OCI-LY1 (cell line): ENCODE measurements around the gene GIPC3.

Source experiments
- EZH2 ChIP-seq: fragments of 200-600 bp; sonication (generic), shearing (Covaris generic); IDR thresholded peaks from 2 replicates; pipeline ENCODE4 v1.8.0; 2017; ENCODE audit warnings: borderline replicate concordance, mixed run types, mild to moderate bottlenecking, antibody characterized with exemption, low read length, moderate library complexity, mixed read lengths
- TF ChIP-seq, protein P1 (sequence below): fragments of 200-600 bp; sonication (generic), shearing (Covaris generic); IDR thresholded peaks from 2 replicates; pipeline ENCODE4 v1.5.1; 2017; ENCODE audit warnings: mild to moderate bottlenecking, antibody characterized with exemption, low read length, moderate library complexity, mixed read lengths

DNA sequence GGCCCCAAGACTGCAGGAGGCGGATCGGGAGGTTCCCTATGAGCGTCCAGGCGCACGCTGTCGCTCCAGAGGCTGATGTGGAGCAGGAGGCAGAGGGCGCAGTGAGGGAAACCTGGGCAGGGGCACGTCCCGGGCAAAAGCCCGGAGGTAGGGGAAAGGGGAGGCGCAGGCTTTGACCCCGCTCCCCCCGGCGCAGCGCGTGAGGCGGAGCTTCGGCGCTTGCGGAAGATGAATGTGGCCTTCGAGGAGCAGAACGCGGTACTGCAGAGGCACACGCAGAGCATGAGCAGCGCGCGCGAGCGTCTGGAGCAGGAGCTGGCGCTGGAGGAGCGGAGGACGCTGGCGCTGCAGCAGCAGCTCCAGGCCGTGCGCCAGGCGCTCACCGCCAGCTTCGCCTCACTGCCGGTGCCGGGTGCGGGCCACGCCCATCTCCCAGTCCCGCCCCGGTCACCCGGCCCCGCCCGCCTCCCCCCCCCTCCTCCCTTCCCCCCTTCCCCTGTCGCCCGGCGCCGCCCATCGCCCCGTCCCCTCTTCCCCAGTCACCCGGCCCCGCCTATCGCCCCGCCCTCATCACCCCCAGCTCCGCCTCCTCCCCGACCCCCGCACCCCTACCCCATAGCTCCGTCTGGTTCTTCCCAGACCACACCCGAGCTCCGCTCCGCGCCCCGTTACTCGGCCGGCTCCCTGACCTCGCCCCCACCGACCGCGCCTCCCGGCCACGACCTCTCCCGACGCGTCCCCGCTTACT, 8.4 kb upstream of the GIPC3 start:
- TF ChIP-seq, protein P1, sequence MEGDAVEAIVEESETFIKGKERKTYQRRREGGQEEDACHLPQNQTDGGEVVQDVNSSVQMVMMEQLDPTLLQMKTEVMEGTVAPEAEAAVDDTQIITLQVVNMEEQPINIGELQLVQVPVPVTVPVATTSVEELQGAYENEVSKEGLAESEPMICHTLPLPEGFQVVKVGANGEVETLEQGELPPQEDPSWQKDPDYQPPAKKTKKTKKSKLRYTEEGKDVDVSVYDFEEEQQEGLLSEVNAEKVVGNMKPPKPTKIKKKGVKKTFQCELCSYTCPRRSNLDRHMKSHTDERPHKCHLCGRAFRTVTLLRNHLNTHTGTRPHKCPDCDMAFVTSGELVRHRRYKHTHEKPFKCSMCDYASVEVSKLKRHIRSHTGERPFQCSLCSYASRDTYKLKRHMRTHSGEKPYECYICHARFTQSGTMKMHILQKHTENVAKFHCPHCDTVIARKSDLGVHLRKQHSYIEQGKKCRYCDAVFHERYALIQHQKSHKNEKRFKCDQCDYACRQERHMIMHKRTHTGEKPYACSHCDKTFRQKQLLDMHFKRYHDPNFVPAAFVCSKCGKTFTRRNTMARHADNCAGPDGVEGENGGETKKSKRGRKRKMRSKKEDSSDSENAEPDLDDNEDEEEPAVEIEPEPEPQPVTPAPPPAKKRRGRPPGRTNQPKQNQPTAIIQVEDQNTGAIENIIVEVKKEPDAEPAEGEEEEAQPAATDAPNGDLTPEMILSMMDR: no peak
- TF ChIP-seq EZH2: no peak
